SK-N-SH treated with all-trans-retinoic acid at 6 μM for 48 hours (cell line): ENCODE data around the gene GPR37L1.
A peak's percentile ranks its signal among the peaks of the same experiment; 100 is the strongest.
"Not testable (repeated sequence)": the region's sequence is repeated elsewhere in the genome, so short reads cannot be mapped to it uniquely, and the experiment has no call there.

Experiments
- ATAC-seq: fragments of 200-7000 bp; cut with Tn5 transposase; 3 replicates; pipeline ENCODE4 v1.9.1; 2020; ENCODE audit warnings: mild to moderate bottlenecking, moderate library complexity
- ARNTL ChIP-seq: fragments of 450-650 bp; formaldehyde crosslinking; IDR thresholded peaks from 2 replicates; pipeline ENCODE4 v1.5.0; 2020; ENCODE audit warnings: low read depth, mild to moderate bottlenecking, moderate library complexity, borderline replicate concordance
- ESRRG ChIP-seq: fragments of 250-450 bp; sonication (Bioruptor Pico); IDR thresholded peaks from 2 replicates; pipeline ENCODE4 v1.6.1; 2021; ENCODE audit warnings: mild to moderate bottlenecking
- GLIS3 ChIP-seq: fragments of 250-450 bp; sonication (Bioruptor Pico); IDR thresholded peaks from 2 replicates; pipeline ENCODE4 v1.5.0; 2020; ENCODE audit warnings: mild to moderate bottlenecking, moderate library complexity
- OSR1 ChIP-seq: fragments of 250-450 bp; sonication (Bioruptor Pico); IDR thresholded peaks from 2 replicates; pipeline ENCODE4 v1.8.0; 2022; ENCODE audit warnings: moderate library complexity, mild to moderate bottlenecking, inconsistent platforms
- PPARA ChIP-seq: fragments of 250-450 bp; sonication (Bioruptor Pico); IDR thresholded peaks from 2 replicates; pipeline ENCODE4 v1.5.0; 2020; ENCODE audit warnings: mild to moderate bottlenecking, borderline replicate concordance
- RARB ChIP-seq: fragments of 250-450 bp; sonication (Bioruptor Pico); IDR thresholded peaks from 2 replicates; pipeline ENCODE4 v1.8.0; 2021; ENCODE audit warnings: mild to moderate bottlenecking, moderate library complexity
- SNAI2 ChIP-seq: fragments of 250-450 bp; sonication (Bioruptor Pico); IDR thresholded peaks from 2 replicates; pipeline ENCODE4 v1.5.0; 2020; ENCODE audit warnings: mild to moderate bottlenecking, moderate library complexity
- TCF4 ChIP-seq: fragments of 250-450 bp; sonication (Bioruptor Pico); IDR thresholded peaks from 2 replicates; pipeline ENCODE4 v1.8.0; 2021; ENCODE audit warnings: mild to moderate bottlenecking, moderate library complexity, borderline replicate concordance
- TOX ChIP-seq: fragments of 250-450 bp; sonication (Bioruptor Pico); IDR thresholded peaks from 2 replicates; pipeline ENCODE4 v1.8.0; 2021; ENCODE audit warnings: mild to moderate bottlenecking, moderate library complexity, borderline replicate concordance
- ZFP3 ChIP-seq: fragments of 250-450 bp; sonication (Bioruptor Pico); IDR thresholded peaks from 2 replicates; pipeline ENCODE4 v1.5.0; 2020; ENCODE audit warnings: mild to moderate bottlenecking, moderate library complexity
- ZFP30 ChIP-seq: fragments of 450-650 bp; formaldehyde crosslinking; IDR thresholded peaks from 2 replicates; pipeline ENCODE4 v1.5.0; 2022; ENCODE audit warnings: mild to moderate bottlenecking, moderate library complexity
- ZNF70 ChIP-seq: fragments of 450-650 bp; formaldehyde crosslinking; IDR thresholded peaks from 2 replicates; pipeline ENCODE4 v1.5.0; 2020; ENCODE audit warnings: mild to moderate bottlenecking, moderate library complexity
- TF ChIP-seq, protein P1 (sequence below): fragments of 250-450 bp; sonication (Bioruptor Pico); IDR thresholded peaks from 2 replicates; pipeline ENCODE4 v1.5.0; 2020; ENCODE audit warnings: mild to moderate bottlenecking, moderate library complexity
- TF ChIP-seq, protein P2 (sequence below): fragments of 250-450 bp; sonication (Bioruptor Pico); IDR thresholded peaks from 2 replicates; pipeline ENCODE4 v1.8.0; 2021; ENCODE audit warnings: low read depth, mild to moderate bottlenecking, moderate library complexity, borderline replicate concordance

Gene GPR37L1

DNA sequence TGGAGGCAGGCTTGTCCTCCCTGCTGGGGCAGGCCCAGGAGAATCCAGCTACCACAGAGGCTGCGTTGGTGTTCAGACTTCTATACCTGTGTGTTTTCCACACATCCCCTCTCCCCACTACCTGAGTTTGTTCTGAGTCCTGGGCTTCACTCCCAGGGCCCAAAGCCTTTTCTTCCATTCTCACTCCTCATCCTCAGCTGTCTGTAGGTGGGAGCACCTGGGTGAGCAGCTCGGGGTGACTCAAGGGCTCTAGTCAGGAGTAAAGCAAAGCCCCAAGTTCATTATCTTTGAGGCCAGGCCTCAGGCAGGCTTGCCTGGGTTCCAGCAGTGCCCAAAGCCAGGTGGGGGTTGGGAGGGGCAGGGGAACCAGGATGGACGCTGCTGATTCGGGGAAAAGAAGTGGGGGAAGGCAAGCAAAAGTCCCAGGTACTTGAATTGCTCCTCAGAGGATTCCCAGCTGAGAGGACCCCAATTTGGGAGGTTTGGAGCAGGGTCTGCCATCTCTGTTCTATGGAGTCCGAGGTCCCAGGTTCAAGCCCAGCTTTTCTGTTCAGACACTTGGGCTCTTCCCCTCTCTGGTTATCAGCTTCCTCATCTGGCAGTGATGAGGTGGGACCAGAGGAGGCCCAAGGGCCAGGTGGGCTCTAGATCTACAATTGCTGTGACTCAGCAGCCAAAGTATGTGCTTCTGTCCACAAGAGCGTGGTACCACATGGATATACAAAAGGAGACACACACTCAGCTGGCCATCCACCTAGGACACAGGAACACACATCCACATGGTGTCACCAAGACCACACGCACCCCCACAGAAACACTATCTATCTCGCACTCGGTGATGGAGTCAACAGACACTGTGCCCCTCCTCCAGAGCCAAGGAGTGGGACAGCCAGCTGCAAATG lies 43.5 kb downstream of the GPR37L1 start:
- ATAC-seq, result no peak
- TF ChIP-seq RARB (no peak), GLIS3 (CRISPR knock-in tag) (no peak)
- TF ChIP-seq, all 23 proteins: peak for 0

DNA sequence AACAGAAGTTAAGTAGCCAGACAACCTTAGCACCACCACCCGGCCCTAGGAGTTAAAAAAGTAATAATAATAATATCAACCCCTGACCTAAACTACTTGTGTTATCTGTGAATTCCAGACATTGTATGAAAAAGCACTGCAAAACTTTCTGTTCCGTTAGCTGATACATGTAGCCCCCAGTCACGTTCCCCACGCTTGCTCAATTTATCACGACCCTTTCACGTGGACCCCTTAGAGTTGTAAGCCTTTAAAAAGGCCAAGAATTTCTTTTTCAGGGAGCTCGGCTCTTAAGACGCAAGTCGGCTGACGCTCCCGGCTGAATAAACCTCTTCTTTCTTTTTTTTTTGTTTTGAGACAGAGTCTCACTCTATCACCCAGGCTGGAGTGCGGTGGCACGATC lies 44.3 kb downstream of the GPR37L1 start:
- ATAC-seq, result not testable (repeated sequence)

DNA sequence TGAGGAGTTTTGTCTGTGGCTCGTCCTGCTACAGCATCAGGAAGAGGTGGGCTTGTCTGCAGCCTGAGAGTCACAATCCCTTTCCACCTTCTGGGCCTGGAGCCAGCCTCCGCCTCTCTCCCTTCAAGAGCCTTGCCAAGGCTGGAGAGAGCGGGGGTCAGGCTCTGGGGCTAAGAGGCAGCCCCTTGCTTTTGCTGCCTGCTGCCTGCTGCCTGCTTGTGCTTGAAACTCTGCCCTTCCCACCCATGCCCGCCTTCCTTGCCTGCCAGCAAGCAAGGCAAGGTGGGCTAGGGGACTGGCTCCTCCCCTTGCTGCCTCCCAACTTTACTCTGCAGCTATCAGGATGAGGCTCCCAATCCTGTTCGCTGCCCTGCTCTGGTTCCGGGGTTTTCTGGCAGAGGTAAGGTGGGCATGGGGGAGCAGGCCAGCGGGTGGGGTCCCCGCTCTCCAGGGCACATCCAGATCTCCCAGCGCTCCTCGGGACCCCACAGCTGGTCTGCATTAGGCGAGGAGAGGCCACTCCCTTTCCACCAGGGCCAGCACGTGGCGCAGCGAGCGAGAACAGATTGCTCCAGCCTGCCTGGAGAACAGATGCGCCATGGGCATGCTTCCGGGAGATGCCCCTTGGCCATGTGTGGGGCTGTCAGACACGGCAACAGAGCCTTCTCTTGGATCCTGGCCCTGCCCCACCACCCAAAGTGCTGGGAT lies 45.1 kb downstream of the GPR37L1 start:
- ATAC-seq, result peak; percentile 70
- TF ChIP-seq SNAI2 (CRISPR knock-in tag) (no peak), GLIS3 (CRISPR knock-in tag) (no peak), TCF4 (CRISPR knock-in tag) (peak; percentile 96), ESRRG (CRISPR knock-in tag) (no peak), RARB (no peak), ZNF70 (CRISPR knock-in tag) (no peak), ARNTL (CRISPR knock-in tag) (no peak), PPARA (CRISPR knock-in tag) (no peak), OSR1 (CRISPR knock-in tag) (no peak), ZFP30 (CRISPR knock-in tag) (no peak)
- TF ChIP-seq, protein P1, sequence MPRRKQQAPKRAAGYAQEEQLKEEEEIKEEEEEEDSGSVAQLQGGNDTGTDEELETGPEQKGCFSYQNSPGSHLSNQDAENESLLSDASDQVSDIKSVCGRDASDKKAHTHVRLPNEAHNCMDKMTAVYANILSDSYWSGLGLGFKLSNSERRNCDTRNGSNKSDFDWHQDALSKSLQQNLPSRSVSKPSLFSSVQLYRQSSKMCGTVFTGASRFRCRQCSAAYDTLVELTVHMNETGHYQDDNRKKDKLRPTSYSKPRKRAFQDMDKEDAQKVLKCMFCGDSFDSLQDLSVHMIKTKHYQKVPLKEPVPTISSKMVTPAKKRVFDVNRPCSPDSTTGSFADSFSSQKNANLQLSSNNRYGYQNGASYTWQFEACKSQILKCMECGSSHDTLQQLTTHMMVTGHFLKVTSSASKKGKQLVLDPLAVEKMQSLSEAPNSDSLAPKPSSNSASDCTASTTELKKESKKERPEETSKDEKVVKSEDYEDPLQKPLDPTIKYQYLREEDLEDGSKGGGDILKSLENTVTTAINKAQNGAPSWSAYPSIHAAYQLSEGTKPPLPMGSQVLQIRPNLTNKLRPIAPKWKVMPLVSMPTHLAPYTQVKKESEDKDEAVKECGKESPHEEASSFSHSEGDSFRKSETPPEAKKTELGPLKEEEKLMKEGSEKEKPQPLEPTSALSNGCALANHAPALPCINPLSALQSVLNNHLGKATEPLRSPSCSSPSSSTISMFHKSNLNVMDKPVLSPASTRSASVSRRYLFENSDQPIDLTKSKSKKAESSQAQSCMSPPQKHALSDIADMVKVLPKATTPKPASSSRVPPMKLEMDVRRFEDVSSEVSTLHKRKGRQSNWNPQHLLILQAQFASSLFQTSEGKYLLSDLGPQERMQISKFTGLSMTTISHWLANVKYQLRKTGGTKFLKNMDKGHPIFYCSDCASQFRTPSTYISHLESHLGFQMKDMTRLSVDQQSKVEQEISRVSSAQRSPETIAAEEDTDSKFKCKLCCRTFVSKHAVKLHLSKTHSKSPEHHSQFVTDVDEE (CRISPR knock-in tag), result peak; percentile 80; the same call in 1 of the 2 replicates

DNA sequence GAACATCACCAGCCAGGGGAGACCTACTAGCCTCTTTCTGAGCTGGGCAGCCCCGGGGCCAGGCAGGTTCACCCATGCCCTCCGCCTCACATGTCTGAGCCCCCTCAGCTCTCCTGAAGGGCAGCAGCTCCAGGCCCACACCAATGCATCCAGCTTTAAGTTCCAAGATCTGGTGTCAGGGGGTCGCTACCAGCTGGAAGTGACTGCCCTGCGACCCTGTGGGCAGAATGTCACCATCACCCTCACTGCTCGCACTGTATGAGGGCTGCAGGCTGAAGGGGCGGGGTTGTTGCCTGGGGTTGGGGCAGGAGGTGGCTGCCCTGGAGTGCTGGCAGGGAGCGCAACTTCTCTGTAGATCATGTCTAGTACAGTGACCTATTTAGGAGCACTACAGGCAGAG lies 46.1 kb downstream of the GPR37L1 start:
- ATAC-seq, result no peak
- TF ChIP-seq, protein P2, sequence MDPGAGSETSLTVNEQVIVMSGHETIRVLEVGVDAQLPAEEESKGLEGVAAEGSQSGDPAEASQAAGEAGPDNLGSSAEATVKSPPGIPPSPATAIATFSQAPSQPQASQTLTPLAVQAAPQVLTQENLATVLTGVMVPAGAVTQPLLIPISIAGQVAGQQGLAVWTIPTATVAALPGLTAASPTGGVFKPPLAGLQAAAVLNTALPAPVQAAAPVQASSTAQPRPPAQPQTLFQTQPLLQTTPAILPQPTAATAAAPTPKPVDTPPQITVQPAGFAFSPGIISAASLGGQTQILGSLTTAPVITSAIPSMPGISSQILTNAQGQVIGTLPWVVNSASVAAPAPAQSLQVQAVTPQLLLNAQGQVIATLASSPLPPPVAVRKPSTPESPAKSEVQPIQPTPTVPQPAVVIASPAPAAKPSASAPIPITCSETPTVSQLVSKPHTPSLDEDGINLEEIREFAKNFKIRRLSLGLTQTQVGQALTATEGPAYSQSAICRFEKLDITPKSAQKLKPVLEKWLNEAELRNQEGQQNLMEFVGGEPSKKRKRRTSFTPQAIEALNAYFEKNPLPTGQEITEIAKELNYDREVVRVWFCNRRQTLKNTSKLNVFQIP (CRISPR knock-in tag), result no peak
- TF ChIP-seq GLIS3 (CRISPR knock-in tag) (no peak), TOX (CRISPR knock-in tag) (no peak)

DNA sequence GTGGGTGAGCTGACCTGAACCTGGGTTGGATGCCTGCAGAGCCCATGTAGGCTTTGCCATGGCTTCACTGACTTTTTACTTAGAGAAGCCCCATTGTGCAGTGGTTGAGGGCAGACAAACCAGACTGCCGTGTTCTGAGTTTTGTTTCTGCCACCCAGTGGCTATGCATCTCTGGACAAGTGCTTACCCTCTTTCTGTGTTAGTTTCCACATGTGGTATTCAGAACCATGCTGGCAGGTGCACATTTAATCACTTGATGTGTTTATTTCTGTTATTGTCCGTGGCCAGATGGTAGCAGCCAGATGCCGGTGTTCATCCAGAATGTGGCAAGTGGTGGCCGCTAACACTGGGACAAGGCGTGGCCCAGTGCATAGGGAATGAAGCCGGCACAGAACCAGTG lies 48.0 kb downstream of the GPR37L1 start:
- TF ChIP-seq ZFP30 (CRISPR knock-in tag), result no peak
- TF ChIP-seq ARNTL (CRISPR knock-in tag), result no peak
- TF ChIP-seq OSR1 (CRISPR knock-in tag), result no peak
- no peak for TF ChIP-seq PPARA (CRISPR knock-in tag)
- TF ChIP-seq ZFP3, result no peak
- TF ChIP-seq, protein P1 (CRISPR knock-in tag), result no peak
- no peak for ATAC-seq
